HCT116 (cell line): Measurements from ENCODE around the gene SLC6A17. TPM values are rescaled to one million over a fixed set of nuclear protein-coding genes. Genes with fewer than 3 reads are reported as not detected.

Experiments used
- ATAC-seq: fragments of 200-7000 bp; cut with Tn5 transposase; 2 replicates; pipeline ENCODE4 v1.9.1; 2020; ENCODE audit warnings: mild to moderate bottlenecking, moderate library complexity
- BruUV-seq: library from RNA; stranded (reverse); fragments of 400-500 nt; replicated peaks from 2 replicates; lab custom pipeline; 2021; lab: Mats Ljungman, UMichigan
- CTCF ChIA-PET: fragments of 300-600 bp; sonication (Branson Sonifier 250); formaldehyde crosslinking; loops from one replicate; lab custom pipeline; 2021; ENCODE audit warnings: antibody characterized with exemption; lab: Charles Lee
- POLR2A ChIA-PET: fragments of 300-600, 350-600 bp; sonication (Branson Sonifier 250); formaldehyde crosslinking; loops from one replicate; lab custom pipeline; 2021; ENCODE audit warnings: antibody characterized with exemption; lab: Charles Lee
- RAD21 ChIA-PET, 2 experiments: fragments of 300-600 bp; sonication (Branson Sonifier 250); formaldehyde crosslinking; loops; one replicate each; lab custom pipeline; 2023; ENCODE audit warnings: low total read pairs in 2 of 2; ENCODE audit not compliant: uncharacterized antibody in 2 of 2, unreplicated experiment in 2 of 2, low non-redundant PET in 1 of 2; lab: Charles Lee
- DNase-seq: peaks from one replicate; pipeline ENCODE4 v3.0.0-alpha.2; 2010; ENCODE audit warnings: low read depth, low spot score
- H2AFZ ChIP-seq: fragments of 200-600 bp; shearing (Covaris generic), sonication (generic); 2 replicates; pipeline ENCODE4 v1.6.1; 2017; ENCODE audit warnings: low read depth, mixed run types, mixed read lengths, antibody characterized with exemption, low read length; ENCODE audit not compliant: poor library complexity, severe bottlenecking
- H3K27ac ChIP-seq: 2 replicates; pipeline ENCODE4 v1.5.1; 2012; ENCODE audit warnings: low read depth, low read length
- H3K27me3 ChIP-seq: fragments of 200-600 bp; sonication (generic); 2 replicates; pipeline ENCODE4 v1.6.1; 2016; ENCODE audit warnings: mixed run types, low read length, mixed read lengths; ENCODE audit not compliant: insufficient read depth
- H3K36me3 ChIP-seq, 2 experiments: fragments of 200-500 bp in 1 of 2; fragments of 200-600 bp in 1 of 2; sonication (Bioruptor generic) in 1 of 2; sonication (generic) in 1 of 2; 2 replicates each; pipeline versions ENCODE4 v1.5.1 to v1.6.1; 2014 to 2016; ENCODE audit warnings: low read length in 2 of 2, inconsistent platforms in 1 of 2, mixed read lengths in 1 of 2, mixed run types in 1 of 2; ENCODE audit not compliant: insufficient read depth in 2 of 2, control insufficient read depth in 1 of 2
- H3K4me1 ChIP-seq, 2 experiments: fragments of 200-600 bp in 1 of 2; sonication (generic) in 1 of 2; 2 replicates each; pipeline versions ENCODE4 v1.5.1 to v1.6.1; 2012 to 2017; ENCODE audit warnings: low read length in 2 of 2, inconsistent platforms in 1 of 2, mild to moderate bottlenecking in 1 of 2, mixed read lengths in 1 of 2, mixed run types in 1 of 2, moderate library complexity in 1 of 2; ENCODE audit not compliant: insufficient read depth in 2 of 2, control insufficient read depth in 1 of 2
- H3K4me2 ChIP-seq: fragments of 200-600 bp; sonication (generic); 2 replicates; pipeline ENCODE4 v1.6.1; 2017; ENCODE audit warnings: mixed run types, low read length, mixed read lengths
- H3K4me3 ChIP-seq, 2 experiments: fragments of 200-600 bp in 1 of 2; sonication (generic) in 1 of 2; replicated peaks in 1 of 2; 2 replicates each; pipeline ENCODE4 v1.5.1; 2011 to 2016; ENCODE audit warnings: low read length in 2 of 2, control low read depth in 1 of 2, low read depth in 1 of 2, mild to moderate bottlenecking in 1 of 2, mixed read lengths in 1 of 2, mixed run types in 1 of 2
- H3K79me2 ChIP-seq: fragments of 200-600 bp; sonication (generic); 2 replicates; pipeline ENCODE4 v1.6.1; 2017; ENCODE audit warnings: mild to moderate bottlenecking, mixed run types, low read length, moderate library complexity, mixed read lengths; ENCODE audit not compliant: insufficient read depth
- H3K9ac ChIP-seq: fragments of 200-600 bp; sonication (generic); 2 replicates; pipeline ENCODE4 v1.6.1; 2016; ENCODE audit warnings: low read length, mixed read lengths
- H3K9me2 ChIP-seq: fragments of 200-600 bp; sonication (generic), shearing (Covaris generic); 2 replicates; pipeline ENCODE4 v1.6.1; 2017; ENCODE audit warnings: mixed run types, mild to moderate bottlenecking, moderate library complexity; ENCODE audit not compliant: insufficient read depth
- H3K9me3 ChIP-seq, 2 experiments: fragments of 200-500 bp in 1 of 2; fragments of 200-600 bp in 1 of 2; sonication (Bioruptor generic) in 1 of 2; sonication (generic) in 1 of 2; 2 replicates each; pipeline ENCODE4 v1.6.1; 2014 to 2017; ENCODE audit warnings: low read length in 2 of 2, mixed read lengths in 2 of 2, inconsistent platforms in 1 of 2, low read depth in 1 of 2, mild to moderate bottlenecking in 1 of 2, mixed run types in 1 of 2, moderate library complexity in 1 of 2; ENCODE audit not compliant: control insufficient read depth in 1 of 2, insufficient read depth in 1 of 2
- H4K20me1 ChIP-seq: fragments of 200-600 bp; sonication (generic), shearing (Covaris generic); 2 replicates; pipeline ENCODE4 v1.6.1; 2017; ENCODE audit warnings: mixed run types, mild to moderate bottlenecking, moderate library complexity; ENCODE audit not compliant: insufficient read depth
- CBX3 ChIP-seq: IDR thresholded peaks from 2 replicates; pipeline ENCODE4 v1.6.1; 2012; ENCODE audit warnings: low read depth
- EZH2 ChIP-seq: fragments of 200-600 bp; sonication (generic); IDR thresholded peaks from 2 replicates; pipeline ENCODE4 v1.6.1; 2017; ENCODE audit warnings: antibody characterized with exemption, mixed run types
- EZH2phosphoT487 ChIP-seq: fragments of 200-600 bp; IDR thresholded peaks from 2 replicates; pipeline ENCODE4 v1.6.1; 2018; ENCODE audit warnings: antibody characterized with exemption, borderline replicate concordance
- FOSL1 ChIP-seq: IDR thresholded peaks from 2 replicates; pipeline ENCODE4 v1.6.1; 2012; ENCODE audit warnings: low read depth
- JUND ChIP-seq: IDR thresholded peaks from 2 replicates; pipeline ENCODE4 v1.6.1; 2012
- POLR2A ChIP-seq: IDR thresholded peaks from 2 replicates; pipeline ENCODE4 v1.7.0; 2011; ENCODE audit warnings: borderline replicate concordance; ENCODE audit not compliant: insufficient read depth, insufficient read length; ENCODE audit errors: extremely low read depth
- POLR2AphosphoS5 ChIP-seq: IDR thresholded peaks from 2 replicates; pipeline ENCODE4 v1.6.1; 2011; ENCODE audit warnings: mild to moderate bottlenecking, low read depth, low read length, moderate library complexity
- RAD21 ChIP-seq: IDR thresholded peaks from 2 replicates; pipeline ENCODE4 v1.6.1; 2012; ENCODE audit warnings: low read depth, mild to moderate bottlenecking
- SIN3A ChIP-seq: IDR thresholded peaks from 2 replicates; pipeline ENCODE4 v1.6.1; 2012; ENCODE audit warnings: low read depth
- SRF ChIP-seq: IDR thresholded peaks from 2 replicates; pipeline ENCODE4 v1.6.1; 2012; ENCODE audit warnings: low read depth
- TCF7L2 ChIP-seq: IDR thresholded peaks from 2 replicates; pipeline ENCODE4 v1.7.0; 2011; ENCODE audit warnings: borderline replicate concordance, inconsistent platforms; ENCODE audit not compliant: insufficient read depth, insufficient read length; ENCODE audit errors: extremely low read depth
- YY1 ChIP-seq: IDR thresholded peaks from 2 replicates; pipeline ENCODE4 v1.6.1; 2011; ENCODE audit warnings: low read length, low read depth, moderate library complexity, mild to moderate bottlenecking; ENCODE audit not compliant: insufficient replicate concordance; ENCODE audit errors: extremely low read depth
- ZNF274 ChIP-seq: fragments of 200-500 bp; sonication (Bioruptor generic); IDR thresholded peaks from 2 replicates; pipeline ENCODE4 v1.6.1; 2014; ENCODE audit warnings: mild to moderate bottlenecking, low read depth, low read length, inconsistent platforms
- intact Hi-C: fragments of 100-400 bp; cut with micrococcal nuclease; formaldehyde crosslinking; loops from 2 replicates; pipeline ENCODE4 v1.10.0; 2022
- total RNA-seq: library from RNA; stranded (reverse); gene quantifications from one replicate; pipeline ENCODE4 v1.2.1, GENCODE V29; 2021; ENCODE audit not compliant: unreplicated experiment
- TF ChIP-seq, protein P1 (sequence below): IDR thresholded peaks from 2 replicates; pipeline ENCODE4 v1.6.1; 2012; ENCODE audit warnings: low read depth
- TF ChIP-seq, protein P2 (sequence below): IDR thresholded peaks from 2 replicates; pipeline ENCODE4 v1.6.1; 2012
- TF ChIP-seq, protein P3 (sequence below): IDR thresholded peaks from 2 replicates; pipeline ENCODE4 v1.6.1; 2011; ENCODE audit warnings: mild to moderate bottlenecking, low read length, moderate library complexity; ENCODE audit not compliant: insufficient replicate concordance; ENCODE audit errors: extremely low read depth

SLC6A17 gene
- total RNA-seq, 1 experiment from 2014 or later, result 10.5 TPM

DNA sequence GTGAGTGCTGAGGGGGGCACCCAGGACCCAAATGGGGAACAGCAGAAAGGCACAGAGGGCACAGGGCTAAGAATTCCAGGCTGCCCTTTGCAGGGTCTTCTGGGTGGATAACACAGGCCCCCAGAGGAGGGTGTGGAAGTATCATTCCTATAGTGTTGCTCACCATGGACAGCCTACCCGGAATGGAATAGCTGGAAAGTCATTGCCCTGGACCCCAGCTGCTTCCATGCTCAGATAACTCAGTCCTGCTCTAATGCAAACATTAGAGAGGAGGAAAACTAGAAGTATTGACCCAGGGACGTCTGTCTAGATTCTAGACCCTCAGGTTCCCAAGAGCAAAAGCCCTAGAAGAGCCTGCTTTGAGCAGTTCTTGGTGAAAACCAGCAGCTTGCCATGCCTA, 24.7 kb downstream of the SLC6A17 start:
- Histone ChIP-seq H3K4me2 (no peak overlapping the region), H4K20me1 (no peaks in the 10 kb centered on the region), H3K79me2 (no peaks in the 10 kb centered on the region), H3K9me2 (no peaks in the 10 kb centered on the region), H3K4me3 (no peak overlapping the region), H3K9ac (no peak overlapping the region), H3K27me3 (no peaks in the 10 kb centered on the region), H3K36me3 (0 out of 4 replicates have a peak, but pooled peaks cover 0 to 5% of the 10 kb centered on the region in 2 experiments), H2AFZ (no peak overlapping the region), H3K27ac (no peak overlapping the region), H3K9me3 (no peaks in the 10 kb centered on the region), H3K4me1 (no peaks in the 10 kb centered on the region)
- CTCF ChIA-PET, result no interaction called here
- TF ChIP-seq CBX3 (no peak), YY1 (no peak), EZH2 (no peak), SRF (no peak), FOSL1 (no peak), POLR2A (no peak), RAD21 (no peak), POLR2AphosphoS5 (no peak), ZNF274 (no peak), SIN3A (no peak), EZH2phosphoT487 (no peak), TCF7L2 (no peak), JUND (no peak)
- TF ChIP-seq, protein P1, sequence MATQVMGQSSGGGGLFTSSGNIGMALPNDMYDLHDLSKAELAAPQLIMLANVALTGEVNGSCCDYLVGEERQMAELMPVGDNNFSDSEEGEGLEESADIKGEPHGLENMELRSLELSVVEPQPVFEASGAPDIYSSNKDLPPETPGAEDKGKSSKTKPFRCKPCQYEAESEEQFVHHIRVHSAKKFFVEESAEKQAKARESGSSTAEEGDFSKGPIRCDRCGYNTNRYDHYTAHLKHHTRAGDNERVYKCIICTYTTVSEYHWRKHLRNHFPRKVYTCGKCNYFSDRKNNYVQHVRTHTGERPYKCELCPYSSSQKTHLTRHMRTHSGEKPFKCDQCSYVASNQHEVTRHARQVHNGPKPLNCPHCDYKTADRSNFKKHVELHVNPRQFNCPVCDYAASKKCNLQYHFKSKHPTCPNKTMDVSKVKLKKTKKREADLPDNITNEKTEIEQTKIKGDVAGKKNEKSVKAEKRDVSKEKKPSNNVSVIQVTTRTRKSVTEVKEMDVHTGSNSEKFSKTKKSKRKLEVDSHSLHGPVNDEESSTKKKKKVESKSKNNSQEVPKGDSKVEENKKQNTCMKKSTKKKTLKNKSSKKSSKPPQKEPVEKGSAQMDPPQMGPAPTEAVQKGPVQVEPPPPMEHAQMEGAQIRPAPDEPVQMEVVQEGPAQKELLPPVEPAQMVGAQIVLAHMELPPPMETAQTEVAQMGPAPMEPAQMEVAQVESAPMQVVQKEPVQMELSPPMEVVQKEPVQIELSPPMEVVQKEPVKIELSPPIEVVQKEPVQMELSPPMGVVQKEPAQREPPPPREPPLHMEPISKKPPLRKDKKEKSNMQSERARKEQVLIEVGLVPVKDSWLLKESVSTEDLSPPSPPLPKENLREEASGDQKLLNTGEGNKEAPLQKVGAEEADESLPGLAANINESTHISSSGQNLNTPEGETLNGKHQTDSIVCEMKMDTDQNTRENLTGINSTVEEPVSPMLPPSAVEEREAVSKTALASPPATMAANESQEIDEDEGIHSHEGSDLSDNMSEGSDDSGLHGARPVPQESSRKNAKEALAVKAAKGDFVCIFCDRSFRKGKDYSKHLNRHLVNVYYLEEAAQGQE, result no peak
- TF ChIP-seq, protein P2, sequence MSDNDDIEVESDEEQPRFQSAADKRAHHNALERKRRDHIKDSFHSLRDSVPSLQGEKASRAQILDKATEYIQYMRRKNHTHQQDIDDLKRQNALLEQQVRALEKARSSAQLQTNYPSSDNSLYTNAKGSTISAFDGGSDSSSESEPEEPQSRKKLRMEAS, result no peak
- TF ChIP-seq, protein P3, sequence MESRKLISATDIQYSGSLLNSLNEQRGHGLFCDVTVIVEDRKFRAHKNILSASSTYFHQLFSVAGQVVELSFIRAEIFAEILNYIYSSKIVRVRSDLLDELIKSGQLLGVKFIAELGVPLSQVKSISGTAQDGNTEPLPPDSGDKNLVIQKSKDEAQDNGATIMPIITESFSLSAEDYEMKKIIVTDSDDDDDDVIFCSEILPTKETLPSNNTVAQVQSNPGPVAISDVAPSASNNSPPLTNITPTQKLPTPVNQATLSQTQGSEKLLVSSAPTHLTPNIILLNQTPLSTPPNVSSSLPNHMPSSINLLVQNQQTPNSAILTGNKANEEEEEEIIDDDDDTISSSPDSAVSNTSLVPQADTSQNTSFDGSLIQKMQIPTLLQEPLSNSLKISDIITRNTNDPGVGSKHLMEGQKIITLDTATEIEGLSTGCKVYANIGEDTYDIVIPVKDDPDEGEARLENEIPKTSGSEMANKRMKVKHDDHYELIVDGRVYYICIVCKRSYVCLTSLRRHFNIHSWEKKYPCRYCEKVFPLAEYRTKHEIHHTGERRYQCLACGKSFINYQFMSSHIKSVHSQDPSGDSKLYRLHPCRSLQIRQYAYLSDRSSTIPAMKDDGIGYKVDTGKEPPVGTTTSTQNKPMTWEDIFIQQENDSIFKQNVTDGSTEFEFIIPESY, result no peak
- RAD21 ChIA-PET, result no interaction called here
- no peak for ATAC-seq
- no TSS peak for BruUV-seq
- DNase-seq, result no peak
- intact Hi-C loops, result no loop called here
- POLR2A ChIA-PET, result no interaction called here
